WTC11 (cell line): ENCODE results near the gene KATNA1. TPM values are rescaled to one million over a fixed set of nuclear protein-coding genes. Genes with fewer than 3 reads are reported as not detected.

Experiments used
- ATAC-seq: fragments of 200-7000 bp; cut with Tn5 transposase; 2 replicates; pipeline ENCODE4 v1.10.0; 2021; ENCODE audit warnings: mild to moderate bottlenecking, moderate library complexity
- CTCF ChIA-PET: fragments of 300-600 bp; sonication (Branson Sonifier 250); formaldehyde crosslinking; loops from one replicate; lab custom pipeline; 2021; ENCODE audit warnings: antibody characterized with exemption; lab: Charles Lee
- POLR2A ChIA-PET: fragments of 350-600 bp; sonication (Branson Sonifier 250); formaldehyde crosslinking; loops from one replicate; lab custom pipeline; 2021; ENCODE audit warnings: antibody characterized with exemption; lab: Charles Lee
- DNase-seq: peaks from one replicate; pipeline ENCODE4 v3.0.0; 2021; ENCODE audit warnings: low spot score
- H3K27ac Mint-ChIP-seq: 2 replicates; pipeline ENCODE4 v1.8.0; 2021; ENCODE audit warnings: mixed read lengths
- H3K27me3 Mint-ChIP-seq: 2 replicates; pipeline ENCODE4 v1.8.0; 2021; ENCODE audit warnings: low read depth, mild to moderate bottlenecking, moderate library complexity, mixed read lengths
- H3K36me3 Mint-ChIP-seq: 2 replicates; pipeline ENCODE4 v1.8.0; 2021; ENCODE audit warnings: mixed read lengths
- H3K4me1 Mint-ChIP-seq: 2 replicates; pipeline ENCODE4 v1.8.0; 2022; ENCODE audit warnings: mixed read lengths
- H3K4me3 Mint-ChIP-seq: 2 replicates; pipeline ENCODE4 v1.8.0; 2021; ENCODE audit warnings: mild to moderate bottlenecking, moderate library complexity, mixed read lengths
- H3K9me3 Mint-ChIP-seq: 2 replicates; pipeline ENCODE4 v1.8.0; 2021; ENCODE audit warnings: mixed read lengths
- ARID4B ChIP-seq: sonication (generic); formaldehyde crosslinking; IDR thresholded peaks from 2 replicates; pipeline ENCODE4 v1.8.0; 2023; ENCODE audit warnings: missing genetic modification reagents, mild to moderate bottlenecking, borderline replicate concordance
- ATF1 ChIP-seq: sonication (generic); formaldehyde crosslinking; IDR thresholded peaks from 2 replicates; pipeline ENCODE4 v1.8.1; 2023; ENCODE audit warnings: mild to moderate bottlenecking, moderate library complexity, missing genetic modification reagents
- CREM ChIP-seq: sonication (generic); formaldehyde crosslinking; IDR thresholded peaks from 2 replicates; pipeline ENCODE4 v1.8.1; 2022; ENCODE audit warnings: mild to moderate bottlenecking, missing genetic modification reagents, moderate library complexity
- CTCF ChIP-seq: fragments of 200-600 bp; IDR thresholded peaks from 2 replicates; pipeline ENCODE4 v1.8.0; 2022; ENCODE audit warnings: antibody characterized with exemption
- ELF4 ChIP-seq: sonication (generic); formaldehyde crosslinking; IDR thresholded peaks from 2 replicates; pipeline ENCODE4 v1.8.1; 2022; ENCODE audit warnings: low read depth, mild to moderate bottlenecking, moderate library complexity, missing genetic modification reagents
- EMX1 ChIP-seq: fragments of 250-450 bp; sonication (Bioruptor Pico); IDR thresholded peaks from 2 replicates; pipeline ENCODE4 v1.8.0; 2021; ENCODE audit warnings: mild to moderate bottlenecking
- ERG ChIP-seq: fragments of 250-450 bp; sonication (Bioruptor Pico); IDR thresholded peaks from 2 replicates; pipeline ENCODE4 v1.8.0; 2021; ENCODE audit warnings: mild to moderate bottlenecking
- FOXP1 ChIP-seq: sonication (generic); formaldehyde crosslinking; IDR thresholded peaks from 2 replicates; pipeline ENCODE4 v1.8.0; 2022; ENCODE audit warnings: missing genetic modification reagents, mild to moderate bottlenecking, moderate library complexity, borderline replicate concordance
- HMGA2 ChIP-seq: fragments of 250-450 bp; sonication (Bioruptor Pico); IDR thresholded peaks from 2 replicates; pipeline ENCODE4 v1.4.0; 2021; ENCODE audit warnings: mild to moderate bottlenecking, moderate library complexity
- JAZF1 ChIP-seq: fragments of 250-450 bp; sonication (Bioruptor Pico); IDR thresholded peaks from 2 replicates; pipeline ENCODE4 v1.9.0; 2021; ENCODE audit warnings: moderate library complexity, mild to moderate bottlenecking, inconsistent platforms
- MYBL2 ChIP-seq: sonication (generic); formaldehyde crosslinking; IDR thresholded peaks from 2 replicates; pipeline ENCODE4 v1.8.1; 2023; ENCODE audit warnings: mild to moderate bottlenecking, moderate library complexity, missing genetic modification reagents
- NFYB ChIP-seq: sonication (generic); formaldehyde crosslinking; conservative IDR thresholded peaks from 2 replicates; pipeline ENCODE4 v1.8.0; 2022; ENCODE audit warnings: low read depth, missing genetic modification reagents
- NR1H2 ChIP-seq: sonication (generic); formaldehyde crosslinking; IDR thresholded peaks from 2 replicates; pipeline ENCODE4 v1.9.0; 2021; ENCODE audit warnings: mild to moderate bottlenecking, moderate library complexity, missing genetic modification reagents
- OVOL2 ChIP-seq: fragments of 250-450 bp; sonication (Bioruptor Pico); IDR thresholded peaks from 2 replicates; pipeline ENCODE4 v1.9.0; 2021; ENCODE audit warnings: mild to moderate bottlenecking, borderline replicate concordance
- RORB ChIP-seq: fragments of 250-450 bp; sonication (Bioruptor Pico); IDR thresholded peaks from 2 replicates; pipeline ENCODE4 v1.9.0; 2021; ENCODE audit warnings: mild to moderate bottlenecking
- TP53 ChIP-seq: sonication (generic); formaldehyde crosslinking; IDR thresholded peaks from 2 replicates; pipeline ENCODE4 v1.8.1; 2023; ENCODE audit warnings: mild to moderate bottlenecking, missing genetic modification reagents
- ZBTB21 ChIP-seq: sonication (generic); formaldehyde crosslinking; IDR thresholded peaks from 2 replicates; pipeline ENCODE4 v1.8.1; 2023; ENCODE audit warnings: mild to moderate bottlenecking, missing genetic modification reagents, borderline replicate concordance
- ZNF281 ChIP-seq: sonication (generic); formaldehyde crosslinking; IDR thresholded peaks from 2 replicates; pipeline ENCODE4 v1.8.0; 2023; ENCODE audit warnings: mild to moderate bottlenecking, missing genetic modification reagents
- ZNF423 ChIP-seq: fragments of 250-450 bp; sonication (Bioruptor Pico); IDR thresholded peaks from 2 replicates; pipeline ENCODE4 v2.1.2; 2022; ENCODE audit warnings: mild to moderate bottlenecking, moderate library complexity
- total RNA-seq: library from RNA; stranded (reverse); gene quantifications from 3 replicates; pipeline ENCODE4 v1.2.3, GENCODE V29; 2021
- TF ChIP-seq, protein P1 (sequence below): sonication (generic); formaldehyde crosslinking; conservative IDR thresholded peaks from 2 replicates; pipeline ENCODE4 v1.8.1; 2023; ENCODE audit warnings: mild to moderate bottlenecking, low read depth, missing genetic modification reagents, moderate library complexity
- TF ChIP-seq, protein P2 (sequence below): sonication (generic); formaldehyde crosslinking; IDR thresholded peaks from 2 replicates; pipeline ENCODE4 v1.8.1; 2023; ENCODE audit warnings: mild to moderate bottlenecking, moderate library complexity, missing genetic modification reagents

The KATNA1 gene
- total RNA-seq, 1 experiment from 2014 or later: 18.1 TPM

- TF ChIP-seq ARID4B (CRISPR knock-in tag) (no peak), FOXP1 (CRISPR knock-in tag) (no peak)
Observed at GRCh38 chr6:149551920-149552319, 96.6 kb downstream of the KATNA1 start (continued).

- ChIA-PET CTCF (interaction anchor here (0.5 to 1.8 kb wide), 8 partner anchors 9 to 330 kb away, joined by 3 to 9 read pairs (median 4); partner anchors contain the start of gene GINM1), POLR2A (interaction anchor here (0.9 kb wide), 1 partner anchor 20 kb away, joined by 3 read pairs; no protein-coding TSS in a partner anchor)
- no peaks in the 10 kb centered on the region for H3K9me3 Mint-ChIP-seq
- peak; percentile 95 for DNase-seq
- 0 out of 2 replicates have a peak, but pooled peaks cover under 1% of the 10 kb centered on the region for H3K36me3 Mint-ChIP-seq
- H3K27me3 Mint-ChIP-seq: peaks cover 20% of the 10 kb centered on the region
- peak within 1 kb of the TSS; percentile 97 for H3K27ac Mint-ChIP-seq
- H3K4me3 Mint-ChIP-seq: peak within 1 kb of the TSS; percentile 97
- ATAC-seq: peak; percentile 86
- H3K4me1 Mint-ChIP-seq: peaks cover 9% of the 10 kb centered on the region
- peak; percentile 48; the same call in 1 of the 2 replicates for TF ChIP-seq MYBL2
- no peak for TF ChIP-seq EMX1
- TF ChIP-seq NFYB: no peak
- no peak for TF ChIP-seq JAZF1 (CRISPR knock-in tag)
- TF ChIP-seq NR1H2 (CRISPR knock-in tag): no peak
- TF ChIP-seq, protein P1, sequence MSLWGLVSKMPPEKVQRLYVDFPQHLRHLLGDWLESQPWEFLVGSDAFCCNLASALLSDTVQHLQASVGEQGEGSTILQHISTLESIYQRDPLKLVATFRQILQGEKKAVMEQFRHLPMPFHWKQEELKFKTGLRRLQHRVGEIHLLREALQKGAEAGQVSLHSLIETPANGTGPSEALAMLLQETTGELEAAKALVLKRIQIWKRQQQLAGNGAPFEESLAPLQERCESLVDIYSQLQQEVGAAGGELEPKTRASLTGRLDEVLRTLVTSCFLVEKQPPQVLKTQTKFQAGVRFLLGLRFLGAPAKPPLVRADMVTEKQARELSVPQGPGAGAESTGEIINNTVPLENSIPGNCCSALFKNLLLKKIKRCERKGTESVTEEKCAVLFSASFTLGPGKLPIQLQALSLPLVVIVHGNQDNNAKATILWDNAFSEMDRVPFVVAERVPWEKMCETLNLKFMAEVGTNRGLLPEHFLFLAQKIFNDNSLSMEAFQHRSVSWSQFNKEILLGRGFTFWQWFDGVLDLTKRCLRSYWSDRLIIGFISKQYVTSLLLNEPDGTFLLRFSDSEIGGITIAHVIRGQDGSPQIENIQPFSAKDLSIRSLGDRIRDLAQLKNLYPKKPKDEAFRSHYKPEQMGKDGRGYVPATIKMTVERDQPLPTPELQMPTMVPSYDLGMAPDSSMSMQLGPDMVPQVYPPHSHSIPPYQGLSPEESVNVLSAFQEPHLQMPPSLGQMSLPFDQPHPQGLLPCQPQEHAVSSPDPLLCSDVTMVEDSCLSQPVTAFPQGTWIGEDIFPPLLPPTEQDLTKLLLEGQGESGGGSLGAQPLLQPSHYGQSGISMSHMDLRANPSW: no peak
- no peak for TF ChIP-seq TP53 (CRISPR knock-in tag)
- no peak for TF ChIP-seq ZNF423 (CRISPR knock-in tag)
- TF ChIP-seq, protein P2, sequence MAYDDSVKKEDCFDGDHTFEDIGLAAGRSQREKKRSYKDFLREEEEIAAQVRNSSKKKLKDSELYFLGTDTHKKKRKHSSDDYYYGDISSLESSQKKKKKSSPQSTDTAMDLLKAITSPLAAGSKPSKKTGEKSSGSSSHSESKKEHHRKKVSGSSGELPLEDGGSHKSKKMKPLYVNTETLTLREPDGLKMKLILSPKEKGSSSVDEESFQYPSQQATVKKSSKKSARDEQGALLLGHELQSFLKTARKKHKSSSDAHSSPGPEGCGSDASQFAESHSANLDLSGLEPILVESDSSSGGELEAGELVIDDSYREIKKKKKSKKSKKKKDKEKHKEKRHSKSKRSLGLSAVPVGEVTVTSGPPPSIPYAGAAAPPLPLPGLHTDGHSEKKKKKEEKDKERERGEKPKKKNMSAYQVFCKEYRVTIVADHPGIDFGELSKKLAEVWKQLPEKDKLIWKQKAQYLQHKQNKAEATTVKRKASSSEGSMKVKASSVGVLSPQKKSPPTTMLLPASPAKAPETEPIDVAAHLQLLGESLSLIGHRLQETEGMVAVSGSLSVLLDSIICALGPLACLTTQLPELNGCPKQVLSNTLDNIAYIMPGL (CRISPR knock-in tag): peak; percentile 86
- no peak for TF ChIP-seq OVOL2 (CRISPR knock-in tag)
- TF ChIP-seq CREM (CRISPR knock-in tag): peak; percentile 99
- TF ChIP-seq ATF1 (CRISPR knock-in tag): peak; percentile 98
- 0 out of 2 replicates have a peak, but pooled peaks have one; percentile 61 for TF ChIP-seq ZNF281 (CRISPR knock-in tag)
- peak; percentile 95 for TF ChIP-seq CTCF
- no peak for TF ChIP-seq ZBTB21 (CRISPR knock-in tag)
- TF ChIP-seq HMGA2 (CRISPR knock-in tag): no peak
- no peak for TF ChIP-seq RORB (CRISPR knock-in tag)
- no peak for TF ChIP-seq ELF4
- no peak for TF ChIP-seq ERG
Observed at GRCh38 chr6:149545754-149546471, 102.6 kb downstream of the KATNA1 start, which contains the start of gene PPIL4. Gene PPIL4, minus strand, starts transcription at chr6:149546043. Its CDS starts 38 bp downstream, at chr6:149546005.
